Trophoblast cell (in vitro differentiated cells and primary cell): ENCODE data around the gene NR4A2.

Experiments
- DNase-seq, 2 donors: peaks; one replicate each; pipeline ENCODE4 v3.0.0-alpha.2; 2016
- H2AFZ ChIP-seq: 2 replicates; pipeline ENCODE4 v1.6.1; 2013; ENCODE audit warnings: low read length, moderate library complexity, mild to moderate bottlenecking; ENCODE audit not compliant: insufficient read depth, poor library complexity
- H2AK5ac ChIP-seq: 2 replicates; pipeline ENCODE4 v1.6.1; 2013; ENCODE audit warnings: mild to moderate bottlenecking, low read length
- H2BK120ac ChIP-seq: 2 replicates; pipeline ENCODE4 v1.6.1; 2013; ENCODE audit warnings: low read length, mild to moderate bottlenecking, moderate library complexity; ENCODE audit not compliant: insufficient read depth, poor library complexity
- H2BK12ac ChIP-seq: 2 replicates; pipeline ENCODE4 v1.6.1; 2013; ENCODE audit warnings: mild to moderate bottlenecking, low read length, moderate library complexity
- H2BK5ac ChIP-seq: 2 replicates; pipeline ENCODE4 v1.6.1; 2013; ENCODE audit warnings: low read length, low read depth, moderate library complexity, mild to moderate bottlenecking; ENCODE audit not compliant: poor library complexity
- H3K14ac ChIP-seq: 2 replicates; pipeline ENCODE4 v1.6.1; 2013; ENCODE audit warnings: mild to moderate bottlenecking, low read length
- H3K18ac ChIP-seq: 2 replicates; pipeline ENCODE4 v1.6.1; 2013; ENCODE audit warnings: mild to moderate bottlenecking, low read length
- H3K23ac ChIP-seq: 2 replicates; pipeline ENCODE4 v1.6.1; 2013; ENCODE audit warnings: low read length
- H3K27ac ChIP-seq: 2 replicates; pipeline ENCODE4 v1.5.1; 2013; ENCODE audit warnings: low read depth, mild to moderate bottlenecking, inconsistent platforms, low read length, moderate library complexity
- H3K27me3 ChIP-seq: 2 replicates; pipeline ENCODE4 v1.6.1; 2013; ENCODE audit warnings: inconsistent platforms, mild to moderate bottlenecking, low read length, moderate library complexity; ENCODE audit not compliant: insufficient read depth
- H3K36me3 ChIP-seq, 2 experiments: 1 replicate in 1 of 2; 2 replicates in 1 of 2; pipeline ENCODE4 v1.6.1; 2013; ENCODE audit warnings: low read length in 2 of 2, mild to moderate bottlenecking in 2 of 2, moderate library complexity in 1 of 2; ENCODE audit not compliant: insufficient read depth in 2 of 2, control insufficient read depth in 1 of 2
- H3K4ac ChIP-seq: 2 replicates; pipeline ENCODE4 v1.6.1; 2013; ENCODE audit warnings: low read depth, mild to moderate bottlenecking, low read length, moderate library complexity
- H3K4me1 ChIP-seq, 2 experiments: 1 replicate in 1 of 2; 2 replicates in 1 of 2; pipeline ENCODE4 v1.6.1; 2013; ENCODE audit warnings: low read length in 2 of 2, mild to moderate bottlenecking in 2 of 2, moderate library complexity in 1 of 2; ENCODE audit not compliant: insufficient read depth in 2 of 2, control insufficient read depth in 1 of 2
- H3K4me2 ChIP-seq: 2 replicates; pipeline ENCODE4 v1.6.1; 2013; ENCODE audit warnings: inconsistent platforms, mild to moderate bottlenecking, low read length, moderate library complexity
- H3K4me3 ChIP-seq: 2 replicates; pipeline ENCODE4 v1.5.1; 2013; ENCODE audit warnings: mild to moderate bottlenecking, low read depth, low read length, inconsistent platforms
- H3K79me1 ChIP-seq: one replicate; pipeline ENCODE4 v1.6.1; 2013; ENCODE audit warnings: low read length
- H3K79me2 ChIP-seq: 2 replicates; pipeline ENCODE4 v1.6.1; 2013; ENCODE audit warnings: low read length, mild to moderate bottlenecking; ENCODE audit not compliant: control insufficient read depth, insufficient read depth, poor library complexity
- H3K9ac ChIP-seq: 2 replicates; pipeline ENCODE4 v1.6.1; 2013; ENCODE audit warnings: mild to moderate bottlenecking, low read length
- H3K9me3 ChIP-seq: 2 replicates; pipeline ENCODE4 v1.6.1; 2013; ENCODE audit warnings: low read depth, mild to moderate bottlenecking, control low read depth, inconsistent platforms, low read length; ENCODE audit not compliant: insufficient read depth
- H4K12ac ChIP-seq: 2 replicates; pipeline ENCODE4 v1.6.1; 2013; ENCODE audit warnings: low read depth, mild to moderate bottlenecking, low read length, moderate library complexity
- H4K8ac ChIP-seq: 2 replicates; pipeline ENCODE4 v1.6.1; 2013; ENCODE audit warnings: low read depth, mild to moderate bottlenecking, low read length, moderate library complexity
- H4K91ac ChIP-seq: one replicate; pipeline ENCODE4 v1.6.1; 2013; ENCODE audit warnings: low read depth, mild to moderate bottlenecking, low read length, moderate library complexity
- WGBS: extraction: QIAGEN DNeasy Blood & Tissue Kit; methylation state at CpG from one replicate; pipeline ENCODE4 v1.1.7; 2013; ENCODE audit warnings: missing lambda C conversion rate; ENCODE audit not compliant: insufficient read length, insufficient coverage; ENCODE audit errors: extremely low coverage; 5-methylcytosine and 5-hydroxymethylcytosine counted together

NR4A2 gene

DNA sequence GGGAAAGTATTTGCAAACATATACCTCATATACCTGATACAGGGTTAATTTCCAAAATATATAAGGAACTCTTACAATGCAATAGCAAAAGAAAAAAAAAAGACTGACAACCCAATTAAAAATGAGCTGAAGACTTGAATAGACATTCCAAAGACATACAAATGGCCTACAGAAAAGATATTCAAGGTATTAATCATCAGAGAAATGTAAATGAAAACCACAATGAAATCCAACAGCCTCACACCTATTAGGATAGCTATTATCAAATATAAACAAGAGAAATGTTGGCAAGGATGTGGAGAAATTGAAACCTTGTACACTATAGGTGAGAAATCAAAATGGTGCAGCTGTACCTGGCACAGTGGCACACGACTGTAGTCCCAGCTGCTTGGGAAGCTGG, 25.7 kb downstream of the NR4A2 start:
- Histone ChIP-seq H4K91ac (no peak overlapping the region), H3K9me3 (no peaks in the 10 kb centered on the region), H3K36me3 (no peaks in the 10 kb centered on the region), H3K27me3 (no peaks in the 10 kb centered on the region), H2BK5ac (no peak overlapping the region), H3K23ac (no peak overlapping the region), H2BK12ac (no peak overlapping the region), H4K8ac (no peak overlapping the region), H3K79me2 (no peaks in the 10 kb centered on the region), H2AFZ (no peak overlapping the region), H2AK5ac (no peak overlapping the region), H3K4me1 (no peaks in the 10 kb centered on the region), H3K4me3 (no peak overlapping the region), H2BK120ac (no peak overlapping the region), H3K4me2 (no peak overlapping the region), H3K14ac (no peak overlapping the region), H4K12ac (no peak overlapping the region), H3K27ac (no peak overlapping the region), H3K79me1 (no peaks in the 10 kb centered on the region), H3K9ac (no peak overlapping the region), H3K18ac (no peak overlapping the region), H3K4ac (no peak overlapping the region)
- DNase-seq, result no peak
- no CpG with 5 or more reads among the region's 1 CpG for WGBS

DNA sequence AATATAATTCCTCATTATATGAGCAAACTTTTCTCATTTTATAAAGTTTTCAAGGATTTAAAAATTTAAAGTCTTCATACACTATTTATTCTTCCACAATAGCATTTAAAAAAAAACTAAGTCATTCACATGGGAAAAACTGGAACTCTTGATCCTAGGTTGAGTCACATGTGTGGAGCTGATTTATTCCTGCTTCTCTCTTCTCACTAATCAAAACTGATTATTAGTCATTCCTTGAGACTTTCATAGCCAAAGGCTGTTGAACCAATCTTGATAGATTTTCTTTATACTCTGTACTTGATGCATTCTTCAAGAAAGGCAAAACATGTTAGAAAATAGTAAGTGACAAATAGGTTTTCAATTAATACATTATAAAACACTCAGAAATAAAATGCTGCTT, 27.4 kb downstream of the NR4A2 start:
- Histone ChIP-seq H3K9ac (no peak overlapping the region), H2AFZ (no peak overlapping the region), H3K79me1 (no peaks in the 10 kb centered on the region), H4K8ac (no peak overlapping the region), H3K36me3 (no peaks in the 10 kb centered on the region), H3K4ac (no peak overlapping the region), H4K91ac (no peak overlapping the region), H3K4me2 (no peak overlapping the region), H2AK5ac (no peak overlapping the region), H3K4me1 (no peaks in the 10 kb centered on the region), H3K27ac (no peak overlapping the region), H4K12ac (no peak overlapping the region), H3K14ac (no peak overlapping the region), H3K4me3 (no peak overlapping the region), H2BK120ac (no peak overlapping the region), H3K18ac (no peak overlapping the region), H3K9me3 (no peaks in the 10 kb centered on the region), H2BK12ac (no peak overlapping the region), H3K27me3 (no peaks in the 10 kb centered on the region), H3K23ac (no peak overlapping the region), H3K79me2 (no peaks in the 10 kb centered on the region), H2BK5ac (no peak overlapping the region)
- no peak for DNase-seq

DNA sequence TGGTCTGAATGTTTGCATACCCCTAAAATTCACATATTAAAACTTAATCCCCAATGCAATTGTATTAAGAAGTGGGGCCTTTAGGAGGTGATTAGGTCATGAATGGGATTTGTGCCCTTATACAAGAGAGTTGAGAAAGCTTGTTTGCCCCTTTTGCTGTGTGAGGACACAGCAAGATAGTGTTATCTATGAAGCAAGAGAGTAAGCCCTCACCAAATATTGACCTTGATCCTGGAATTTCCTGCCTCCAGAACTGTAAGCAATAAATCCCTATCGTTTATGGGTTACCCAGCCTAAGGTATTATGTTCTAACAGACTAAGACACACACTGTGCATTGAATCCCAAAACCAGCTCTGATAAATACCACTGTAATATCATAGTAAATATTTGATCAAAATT, 32.2 kb downstream of the NR4A2 start:
- Histone ChIP-seq H3K79me1 (no peaks in the 10 kb centered on the region), H3K79me2 (no peaks in the 10 kb centered on the region), H4K8ac (no peak overlapping the region), H3K4me1 (no peaks in the 10 kb centered on the region), H2BK12ac (no peak overlapping the region), H3K4ac (no peak overlapping the region), H3K14ac (no peak overlapping the region), H2BK120ac (no peak overlapping the region), H2BK5ac (no peak overlapping the region), H3K27ac (no peak overlapping the region), H3K4me3 (no peak overlapping the region), H3K9me3 (no peaks in the 10 kb centered on the region), H3K23ac (no peak overlapping the region), H3K36me3 (no peaks in the 10 kb centered on the region), H3K18ac (no peak overlapping the region), H3K9ac (no peak overlapping the region), H3K27me3 (no peaks in the 10 kb centered on the region), H2AFZ (no peak overlapping the region), H3K4me2 (no peak overlapping the region), H4K12ac (no peak overlapping the region), H4K91ac (no peak overlapping the region), H2AK5ac (no peak overlapping the region)
- WGBS, result no CpG with 5 or more reads among the region's 1 CpG
- DNase-seq, result no peak

DNA sequence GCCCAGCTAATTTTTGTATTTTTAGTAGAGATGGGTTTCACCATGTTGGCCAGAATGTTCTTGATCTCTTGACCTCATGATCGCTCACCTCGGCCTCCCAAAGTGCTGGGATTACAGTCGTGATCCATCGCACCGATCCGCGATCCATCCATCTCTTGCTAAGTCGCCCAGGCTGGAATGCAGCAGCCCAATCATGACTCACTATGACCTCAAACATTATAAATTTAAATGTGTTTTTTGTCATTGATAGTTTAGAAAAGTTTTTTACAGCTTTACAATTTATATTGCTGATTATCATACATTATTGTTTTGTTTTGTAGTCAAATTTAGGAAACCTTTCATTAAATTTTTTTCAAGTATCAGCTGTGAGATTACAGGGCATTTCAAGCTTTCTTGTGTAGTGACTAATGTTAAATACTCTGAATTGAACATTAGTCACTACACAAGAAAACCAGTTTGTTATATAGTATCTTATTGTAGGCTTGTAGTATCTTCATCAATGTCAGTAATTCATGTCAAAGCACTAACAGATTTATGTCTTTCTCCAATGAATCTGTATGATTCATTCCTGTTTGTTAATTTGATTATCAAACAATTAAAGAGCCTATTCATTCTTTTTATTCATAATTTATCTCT, 37.5 kb downstream of the NR4A2 start:
- H3K9ac ChIP-seq, result no peak overlapping the region
- H3K27me3 ChIP-seq, result no peaks in the 10 kb centered on the region
- no peaks in the 10 kb centered on the region for H3K36me3 ChIP-seq
- WGBS, result no CpG with 5 or more reads among the region's 8 CpGs
- no peak overlapping the region for H2BK120ac ChIP-seq
- H3K4me3 ChIP-seq, result no peak overlapping the region
- no peak overlapping the region for H2AFZ ChIP-seq
- no peak overlapping the region for H3K4me2 ChIP-seq
- H2AK5ac ChIP-seq, result no peak overlapping the region
- no peak overlapping the region for H4K12ac ChIP-seq
- H3K18ac ChIP-seq, result no peak overlapping the region
- no peak overlapping the region for H3K4ac ChIP-seq
- no peak overlapping the region for H2BK12ac ChIP-seq
- no peaks in the 10 kb centered on the region for H3K4me1 ChIP-seq
- H4K91ac ChIP-seq, result no peak overlapping the region
- H3K23ac ChIP-seq, result no peak overlapping the region
- no peak overlapping the region for H4K8ac ChIP-seq
- H3K79me1 ChIP-seq, result no peaks in the 10 kb centered on the region
- no peaks in the 10 kb centered on the region for H3K79me2 ChIP-seq
- H3K27ac ChIP-seq, result no peak overlapping the region
- DNase-seq, result no peak
- no peaks in the 10 kb centered on the region for H3K9me3 ChIP-seq
- H3K14ac ChIP-seq, result no peak overlapping the region
- H2BK5ac ChIP-seq, result no peak overlapping the region
